OCI-LY7 (cell line): ENCODE data around the gene TRPM2.

Experiments used
- EZH2phosphoT487 ChIP-seq: fragments of 200-600 bp; sonication (generic); IDR thresholded peaks from 2 replicates; pipeline ENCODE4 v1.6.1; 2018; ENCODE audit warnings: low read depth, borderline replicate concordance, mild to moderate bottlenecking, mixed run types, antibody characterized with exemption, low read length, moderate library complexity, mixed read lengths
- TF ChIP-seq, protein P1 (sequence below): fragments of 200-600 bp; sonication (generic); conservative IDR thresholded peaks from 2 replicates; pipeline ENCODE4 v1.5.1; 2014; ENCODE audit warnings: mild to moderate bottlenecking, antibody characterized with exemption, low read length, moderate library complexity, mixed read lengths

DNA sequence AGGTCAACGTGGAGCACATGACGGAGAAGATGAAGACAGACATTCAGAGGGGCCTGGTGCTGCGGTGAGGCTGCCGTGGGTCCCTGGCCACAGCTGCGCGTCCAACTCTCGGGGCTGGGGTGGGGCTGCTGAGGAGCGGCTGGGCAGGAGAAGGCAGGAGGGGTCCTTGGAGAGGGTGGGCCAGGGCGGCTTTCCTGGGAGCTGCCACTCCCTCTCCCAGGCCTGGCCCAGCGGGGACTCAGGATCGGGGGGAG is 28.6 kb upstream of the TRPM2 start:
- TF ChIP-seq, protein P1, sequence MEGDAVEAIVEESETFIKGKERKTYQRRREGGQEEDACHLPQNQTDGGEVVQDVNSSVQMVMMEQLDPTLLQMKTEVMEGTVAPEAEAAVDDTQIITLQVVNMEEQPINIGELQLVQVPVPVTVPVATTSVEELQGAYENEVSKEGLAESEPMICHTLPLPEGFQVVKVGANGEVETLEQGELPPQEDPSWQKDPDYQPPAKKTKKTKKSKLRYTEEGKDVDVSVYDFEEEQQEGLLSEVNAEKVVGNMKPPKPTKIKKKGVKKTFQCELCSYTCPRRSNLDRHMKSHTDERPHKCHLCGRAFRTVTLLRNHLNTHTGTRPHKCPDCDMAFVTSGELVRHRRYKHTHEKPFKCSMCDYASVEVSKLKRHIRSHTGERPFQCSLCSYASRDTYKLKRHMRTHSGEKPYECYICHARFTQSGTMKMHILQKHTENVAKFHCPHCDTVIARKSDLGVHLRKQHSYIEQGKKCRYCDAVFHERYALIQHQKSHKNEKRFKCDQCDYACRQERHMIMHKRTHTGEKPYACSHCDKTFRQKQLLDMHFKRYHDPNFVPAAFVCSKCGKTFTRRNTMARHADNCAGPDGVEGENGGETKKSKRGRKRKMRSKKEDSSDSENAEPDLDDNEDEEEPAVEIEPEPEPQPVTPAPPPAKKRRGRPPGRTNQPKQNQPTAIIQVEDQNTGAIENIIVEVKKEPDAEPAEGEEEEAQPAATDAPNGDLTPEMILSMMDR, result no peak
- no peak for TF ChIP-seq EZH2phosphoT487
